Fibroblast of pulmonary artery (primary cell): ENCODE results near the gene PTPRG.
"Not testable (repeated sequence)": the region's sequence is repeated elsewhere in the genome, so short reads cannot be mapped to it uniquely, and the experiment has no call there.

Experiments
- DNase-seq: peaks from one replicate; pipeline ENCODE4 v3.0.0-alpha.2; 2010; ENCODE audit warnings: low read depth
- H3K4me3 ChIP-seq: replicated peaks from 2 replicates; pipeline ENCODE4 v1.5.1; 2011; ENCODE audit warnings: low read depth, mild to moderate bottlenecking, control low read depth, low read length, moderate library complexity
- TF ChIP-seq, protein P1 (sequence below): IDR thresholded peaks from 2 replicates; pipeline ENCODE4 v1.5.1; 2011; ENCODE audit warnings: mild to moderate bottlenecking, control low read depth, low read length, inconsistent platforms; ENCODE audit errors: missing control alignments

Gene PTPRG

DNA sequence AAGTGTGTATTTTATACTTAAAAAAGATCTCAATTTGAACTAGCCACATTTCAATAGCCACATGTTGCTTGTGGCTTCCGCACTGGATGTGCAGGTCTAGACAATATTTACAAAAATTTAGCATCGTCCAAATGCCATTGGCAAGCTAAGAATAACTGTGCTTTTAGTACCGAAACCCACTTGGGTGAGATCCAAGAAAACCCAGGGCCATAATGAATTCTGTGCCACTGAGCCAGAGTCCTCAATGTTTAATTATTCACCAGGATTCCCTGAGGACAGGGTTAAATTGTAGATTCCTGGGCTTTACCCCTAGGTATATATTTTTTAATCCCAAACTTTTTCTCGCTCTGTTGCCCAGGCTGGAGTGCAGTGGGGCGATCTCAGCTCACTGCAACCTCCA, 22.9 kb upstream of the PTPRG start:
- TF ChIP-seq, protein P1, sequence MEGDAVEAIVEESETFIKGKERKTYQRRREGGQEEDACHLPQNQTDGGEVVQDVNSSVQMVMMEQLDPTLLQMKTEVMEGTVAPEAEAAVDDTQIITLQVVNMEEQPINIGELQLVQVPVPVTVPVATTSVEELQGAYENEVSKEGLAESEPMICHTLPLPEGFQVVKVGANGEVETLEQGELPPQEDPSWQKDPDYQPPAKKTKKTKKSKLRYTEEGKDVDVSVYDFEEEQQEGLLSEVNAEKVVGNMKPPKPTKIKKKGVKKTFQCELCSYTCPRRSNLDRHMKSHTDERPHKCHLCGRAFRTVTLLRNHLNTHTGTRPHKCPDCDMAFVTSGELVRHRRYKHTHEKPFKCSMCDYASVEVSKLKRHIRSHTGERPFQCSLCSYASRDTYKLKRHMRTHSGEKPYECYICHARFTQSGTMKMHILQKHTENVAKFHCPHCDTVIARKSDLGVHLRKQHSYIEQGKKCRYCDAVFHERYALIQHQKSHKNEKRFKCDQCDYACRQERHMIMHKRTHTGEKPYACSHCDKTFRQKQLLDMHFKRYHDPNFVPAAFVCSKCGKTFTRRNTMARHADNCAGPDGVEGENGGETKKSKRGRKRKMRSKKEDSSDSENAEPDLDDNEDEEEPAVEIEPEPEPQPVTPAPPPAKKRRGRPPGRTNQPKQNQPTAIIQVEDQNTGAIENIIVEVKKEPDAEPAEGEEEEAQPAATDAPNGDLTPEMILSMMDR = no peak
- H3K4me3 ChIP-seq = no peak overlapping the region
- no peak for DNase-seq

DNA sequence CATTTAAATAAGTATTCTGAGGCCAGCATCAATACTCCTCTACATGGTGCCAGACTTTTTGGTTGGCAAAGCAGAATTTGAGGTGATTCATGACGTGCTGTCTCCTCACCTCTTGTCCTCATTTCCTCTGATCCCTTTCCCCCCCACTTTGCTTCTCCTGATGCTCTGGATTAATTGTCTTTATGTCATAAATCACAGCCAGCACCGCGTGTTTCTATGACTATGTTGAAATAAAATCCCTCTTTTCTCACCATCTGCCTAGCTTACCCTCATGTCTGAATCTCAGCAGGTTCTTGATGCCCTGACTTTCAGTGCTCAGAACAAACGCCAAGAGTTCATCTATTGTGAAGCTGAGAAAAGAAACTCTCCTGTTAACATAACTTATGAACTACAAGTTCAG, 19.7 kb upstream of the PTPRG start:
- no peak overlapping the region for H3K4me3 ChIP-seq
- no peak for DNase-seq
- TF ChIP-seq, protein P1 = no peak

DNA sequence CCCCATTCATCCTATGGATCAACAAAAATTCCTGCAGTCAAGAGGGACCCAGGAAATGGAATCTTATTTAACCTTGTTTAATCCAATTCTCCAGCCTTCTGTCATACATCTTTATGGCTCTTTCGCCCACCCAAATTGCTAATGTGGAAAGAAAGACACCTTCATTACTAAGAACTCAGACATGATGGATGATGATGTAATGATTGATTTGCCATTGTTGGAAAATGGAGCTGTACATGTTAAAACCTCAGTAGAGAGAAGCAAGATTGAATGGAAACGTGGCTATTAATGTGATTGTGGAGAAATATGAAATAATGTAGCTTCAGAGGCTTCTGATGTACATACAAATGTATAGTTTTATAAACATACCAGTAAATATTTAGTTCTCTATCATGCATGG, 15.7 kb upstream of the PTPRG start:
- no peak overlapping the region for H3K4me3 ChIP-seq
- no peak for DNase-seq
- TF ChIP-seq, protein P1 = no peak

DNA sequence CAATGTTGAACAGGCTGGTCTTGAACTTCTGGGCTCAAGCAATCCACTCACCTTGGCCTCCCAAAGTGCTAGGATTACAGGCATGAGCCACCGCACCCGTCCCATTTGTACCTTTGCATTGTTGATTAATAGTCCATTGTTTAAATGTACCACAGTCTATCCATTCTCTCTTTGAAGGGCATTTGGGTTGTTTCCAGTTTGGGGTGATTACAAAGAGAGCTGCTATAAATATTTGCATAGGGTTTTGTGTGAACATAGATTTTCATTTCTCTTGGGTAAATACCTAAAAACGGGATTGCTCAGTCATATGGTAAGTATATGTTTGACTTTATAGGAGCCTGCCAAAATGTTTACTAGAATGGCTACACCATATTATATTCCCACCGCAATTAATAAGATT, 13.7 kb upstream of the PTPRG start:
- TF ChIP-seq, protein P1 = no peak
- no peak for DNase-seq

DNA sequence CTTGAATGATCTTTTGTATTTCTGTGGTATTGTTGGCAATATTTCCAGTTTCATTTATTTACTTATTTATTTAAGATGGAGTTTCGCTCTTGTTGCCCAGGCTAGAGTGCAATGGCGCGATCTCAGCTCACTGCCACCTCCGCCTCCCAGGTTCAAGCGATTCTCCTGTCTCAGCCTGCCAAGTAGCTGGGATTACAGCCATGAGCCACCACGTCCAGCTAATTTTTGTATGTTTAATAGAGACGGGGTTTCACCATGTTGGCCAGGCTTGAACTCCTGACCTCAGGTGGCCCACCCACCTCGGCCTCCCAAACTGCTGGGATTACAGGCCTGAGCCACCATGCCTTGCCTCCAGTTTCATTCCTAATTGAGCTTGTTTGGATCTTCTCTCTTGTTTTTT, 8.7 kb upstream of the PTPRG start:
- DNase-seq, H3K4me3 ChIP-seq: not testable (repeated sequence)

More for the DNA sequence above, 13.7 kb upstream of the PTPRG start:
- H3K4me3 ChIP-seq = no peak overlapping the region

DNA sequence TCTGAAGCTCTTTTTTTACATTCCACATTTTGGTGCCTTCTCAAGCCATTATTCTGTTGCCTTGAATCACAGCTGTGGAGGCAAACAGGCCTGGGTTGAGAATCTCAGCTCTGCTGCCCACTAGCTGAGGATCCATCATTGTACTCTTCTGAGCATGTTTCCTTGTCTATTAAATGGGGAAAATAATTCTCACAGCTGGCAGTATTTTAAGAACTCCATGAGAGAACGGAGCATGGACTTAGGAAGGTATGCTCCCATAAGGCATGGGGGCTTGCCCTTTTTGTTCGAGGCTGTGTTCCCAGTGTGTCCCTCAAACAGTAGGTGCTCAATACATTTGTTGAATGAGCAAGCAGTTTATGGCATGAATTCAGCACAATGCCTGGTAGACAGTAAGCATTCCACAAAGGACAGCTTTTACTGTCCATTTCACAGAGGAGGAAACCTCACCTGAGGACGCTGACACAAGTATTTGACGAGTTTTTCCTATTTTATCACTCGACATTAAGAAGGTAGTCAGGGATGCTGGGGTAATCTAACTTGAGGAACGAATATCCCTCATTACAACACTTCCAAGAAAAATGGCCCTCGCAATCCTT, 2.1 kb upstream of the PTPRG start:
- H3K4me3 ChIP-seq = no peak overlapping the region
- peak; percentile 48 for DNase-seq
- TF ChIP-seq, protein P1 = peak; percentile 47

DNA sequence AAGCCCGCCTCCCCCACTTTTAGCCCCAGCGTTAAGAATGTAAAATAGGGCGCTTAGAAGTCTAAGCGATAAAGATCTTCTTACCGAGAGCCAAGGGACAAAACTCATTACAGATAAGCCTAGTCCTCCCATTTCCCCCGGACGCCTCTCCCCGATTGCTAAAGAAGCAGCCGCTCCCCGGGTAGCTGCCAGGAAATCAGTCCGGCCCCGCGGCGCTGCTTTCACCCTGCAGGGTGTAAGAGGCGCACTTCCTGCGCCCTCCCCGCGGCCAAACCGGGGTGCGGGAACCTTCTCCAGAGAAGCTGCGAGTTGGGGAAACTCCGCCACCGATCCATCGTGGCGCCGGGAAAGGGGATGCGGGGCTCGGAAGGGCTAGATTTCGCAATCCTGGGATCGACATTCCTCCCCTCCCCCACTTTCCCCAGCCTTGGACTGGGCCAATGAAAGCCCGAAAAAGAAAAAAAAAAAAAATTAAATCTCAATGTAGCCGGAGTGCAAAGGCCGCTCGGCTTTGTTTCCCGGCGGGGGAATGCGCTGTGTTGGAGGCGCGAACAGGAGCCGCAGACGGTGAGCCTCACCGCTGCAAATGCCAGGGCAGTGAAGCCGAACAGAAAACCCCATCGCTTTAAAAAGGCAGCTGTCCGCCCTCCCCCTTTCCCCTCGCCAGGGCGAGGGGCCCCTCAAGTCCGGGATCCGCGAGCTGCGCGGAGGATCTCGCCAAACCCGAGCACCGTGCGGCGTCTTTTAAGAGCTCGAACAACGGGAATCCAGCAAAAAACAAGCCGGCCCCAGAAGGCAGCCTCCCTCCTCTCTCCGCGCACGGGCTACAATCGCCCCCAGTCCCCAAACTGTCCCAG, 626 bp upstream of the PTPRG start:
- peak; percentile 89 for DNase-seq
- H3K4me3 ChIP-seq = peak overlapping the region; percentile 93
- TF ChIP-seq, protein P1 = no peak
